K562 (cell line): ENCODE data around the gene POU2F1.

Experiments
- HDAC2 ChIP-seq: fragments of 450-650 bp; IDR thresholded peaks from 2 replicates; pipeline ENCODE4 v1.6.1; 2016; ENCODE audit warnings: mild to moderate bottlenecking
- KLF6 ChIP-seq: fragments of 250-450 bp; sonication (Bioruptor Pico); IDR thresholded peaks from 2 replicates; pipeline ENCODE4 v1.4.0; 2020; ENCODE audit warnings: mild to moderate bottlenecking, moderate library complexity, borderline replicate concordance
- NR2C2 ChIP-seq, 2 experiments: fragments of 200-800 bp in 1 of 2; sonication (Bioruptor generic) in 1 of 2; sonication (generic) in 1 of 2; formaldehyde crosslinking in 1 of 2; IDR thresholded peaks; 2 replicates each; pipeline versions ENCODE4 v1.6.1 to v1.8.0; 2016 to 2022; ENCODE audit warnings: mild to moderate bottlenecking in 1 of 2, missing compliant biosample characterization in 1 of 2, missing genetic modification characterization in 1 of 2, missing genetic modification reagents in 1 of 2
- PHB ChIP-seq: fragments of 250-450 bp; sonication (Bioruptor Pico); IDR thresholded peaks from 2 replicates; pipeline ENCODE4 v1.5.0; 2021
- SRF ChIP-seq, 2 experiments: fragments of 250-450, 450-650 bp in 1 of 2; sonication (Bioruptor Pico) in 1 of 2; sonication (generic) in 1 of 2; formaldehyde crosslinking; IDR thresholded peaks; 2 replicates each; pipeline versions ENCODE4 v1.5.0 to v1.5.1; 2020 to 2022; ENCODE audit warnings: mild to moderate bottlenecking in 1 of 2, missing genetic modification reagents in 1 of 2
- U2AF2 ChIP-seq: fragments of 200-400 bp; formaldehyde crosslinking; optimal IDR thresholded peaks from 2 replicates; pipeline ENCODE3; 2017; ENCODE audit warnings: low read depth, mild to moderate bottlenecking, low read length
- TF ChIP-seq, protein P1 (sequence below), 3 experiments: IDR thresholded peaks in 2 of 3; conservative IDR thresholded peaks in 1 of 3; 2 replicates each; pipeline ENCODE4 v1.5.1; 2011 to 2012; ENCODE audit warnings: low read length in 3 of 3, mild to moderate bottlenecking in 3 of 3, control low read depth in 2 of 3, improper control_type of control experiment in 1 of 3, inconsistent platforms in 1 of 3, low read depth in 1 of 3, mixed read lengths in 1 of 3, moderate library complexity in 1 of 3; ENCODE audit not compliant: insufficient read depth in 2 of 3

DNA sequence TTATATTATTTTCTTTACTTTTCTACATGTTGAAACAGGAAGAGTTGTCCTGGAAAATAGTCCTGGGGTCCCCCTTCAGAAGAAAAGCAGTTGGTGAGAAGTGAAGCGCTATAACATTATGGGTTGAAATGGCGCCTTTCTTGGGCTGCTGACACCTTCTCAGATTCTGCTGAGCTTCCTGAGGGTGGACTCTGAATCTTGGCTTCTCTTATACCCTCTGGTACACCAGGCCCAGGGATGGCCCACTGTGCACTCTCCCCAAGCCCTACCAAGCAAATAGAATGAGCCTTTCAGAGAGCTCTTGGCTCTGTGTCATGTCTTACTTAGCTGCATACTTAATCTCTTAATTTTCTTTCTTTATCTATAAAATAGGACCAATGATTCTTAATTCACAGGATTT lies 255.4 kb downstream of the POU2F1 start:
- TF ChIP-seq, protein P1, sequence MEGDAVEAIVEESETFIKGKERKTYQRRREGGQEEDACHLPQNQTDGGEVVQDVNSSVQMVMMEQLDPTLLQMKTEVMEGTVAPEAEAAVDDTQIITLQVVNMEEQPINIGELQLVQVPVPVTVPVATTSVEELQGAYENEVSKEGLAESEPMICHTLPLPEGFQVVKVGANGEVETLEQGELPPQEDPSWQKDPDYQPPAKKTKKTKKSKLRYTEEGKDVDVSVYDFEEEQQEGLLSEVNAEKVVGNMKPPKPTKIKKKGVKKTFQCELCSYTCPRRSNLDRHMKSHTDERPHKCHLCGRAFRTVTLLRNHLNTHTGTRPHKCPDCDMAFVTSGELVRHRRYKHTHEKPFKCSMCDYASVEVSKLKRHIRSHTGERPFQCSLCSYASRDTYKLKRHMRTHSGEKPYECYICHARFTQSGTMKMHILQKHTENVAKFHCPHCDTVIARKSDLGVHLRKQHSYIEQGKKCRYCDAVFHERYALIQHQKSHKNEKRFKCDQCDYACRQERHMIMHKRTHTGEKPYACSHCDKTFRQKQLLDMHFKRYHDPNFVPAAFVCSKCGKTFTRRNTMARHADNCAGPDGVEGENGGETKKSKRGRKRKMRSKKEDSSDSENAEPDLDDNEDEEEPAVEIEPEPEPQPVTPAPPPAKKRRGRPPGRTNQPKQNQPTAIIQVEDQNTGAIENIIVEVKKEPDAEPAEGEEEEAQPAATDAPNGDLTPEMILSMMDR (IDR thresholded peaks at IDR 0.05 in 2 of 3, conservative IDR thresholded peaks at IDR 0.05 in 1 of 3; ENCODE audit: insufficient read depth in 2 of 3, low read depth in 1 of 3, low read length in 3 of 3), result no peak
- TF ChIP-seq U2AF2 (no peak), HDAC2 (no peak), PHB (CRISPR knock-in tag) (no peak), KLF6 (CRISPR knock-in tag) (no peak), NR2C2 (CRISPR knock-in tag; IDR thresholded peaks at IDR 0.05) (no peak), NR2C2 (tag; IDR thresholded peaks at IDR 0.05) (no peak), SRF (CRISPR knock-in tag; IDR thresholded peaks at IDR 0.05) (no peak)
